K562 (cell line): ENCODE data around the gene FHIT. TPM values are rescaled to one million over a fixed set of nuclear protein-coding genes. Genes with fewer than 3 reads are reported as not detected.

Source experiments
- ZBTB40 ChIP-seq, 2 experiments: fragments of 450-650 bp in 1 of 2; sonication (generic) in 1 of 2; formaldehyde crosslinking in 1 of 2; IDR thresholded peaks; 2 replicates each; pipeline versions ENCODE4 v1.7.1 to v1.9.0; 2016 to 2022; ENCODE audit warnings: inconsistent platforms in 1 of 2, mild to moderate bottlenecking in 1 of 2, missing genetic modification reagents in 1 of 2
- polyA plus RNA-seq, 8 experiments: library from polyadenylated mRNA; depleted of rRNA in 4 of 8; stranded (reverse) in 5 of 8; unstranded in 3 of 8; fragments of >200 nt; fragmentation: Nextera tagmentation in 2 of 8; fragmentation: Illumina TruSeq in 1 of 8; extraction: Ambion mirVana in 2 of 8; extraction: Trizol in 1 of 8; gene quantifications; 2 replicates each; pipeline versions ENCODE4 v1.2.1 to v1.2.3, GENCODE V29; 2011 to 2014; ENCODE audit warnings: inconsistent platforms in 1 of 8, missing spikeins in 1 of 8
- total RNA-seq, 7 experiments: library from RNA; depleted of rRNA in 6 of 7; stranded (reverse); fragments of >200 nt in 6 of 7; fragmentation: Illumina TruSeq in 2 of 7; extraction: Trizol in 2 of 7; gene quantifications; 2 replicates each; pipeline versions ENCODE4 v1.2.1 to v1.2.3, GENCODE V29; 2011 to 2021; ENCODE audit warnings: low replicate concordance in 1 of 7

FHIT gene
- total and polyA plus RNA-seq, 9 of the 15 experiments (the other 6 are each of a cell fraction or from before 2014, with no cell fraction given): 1.7 to 9.1 (median 4.3) TPM

- TF ChIP-seq ZBTB40 (IDR thresholded peaks at IDR 0.05): no peak
- no peak for TF ChIP-seq ZBTB40 (CRISPR knock-in tag; IDR thresholded peaks at IDR 0.05)
- TF ChIP-seq, all 486 proteins: peak for 0
Measured at GRCh38 chr3:59865351-59865750, 1385.9 kb downstream of the FHIT start (continued).
